ENCODE data around the gene AOAH.
"Not testable (repeated sequence)": the region's sequence is repeated elsewhere in the genome, so short reads cannot be mapped to it uniquely, and the experiment has no call there.

Gene AOAH

GRCh38 chr7:36723291-36723690, 1.0 kb downstream of the AOAH start:
- Histone ChIP-seq H3K36me3 (no peaks in the 10 kb centered on the region), H3K27ac (peak overlapping the region; percentile 89), H3K4me3 (ENCODE audit: low read depth in 1 of 2, low read length in 1 of 2) (peak overlapping the region; percentile 65 to 70), H3K4me1 (ENCODE audit: control insufficient read depth in 1 of 2, insufficient read depth in 1 of 2, low read depth in 1 of 2, low read length in 1 of 2) (peaks cover 79% of the 10 kb centered on the region in 2 experiments), H3K9me3 (no peaks in the 10 kb centered on the region), H3K27me3 (no peaks in the 10 kb centered on the region)
- TF ChIP-seq CTCF (IDR thresholded peaks at IDR 0.05) = no peak

- Histone ChIP-seq H3K9me3 (no peaks in the 10 kb centered on the region), H3K36me3 (no peaks in the 10 kb centered on the region), H3K27me3 (no peaks in the 10 kb centered on the region), H3K4me1 (ENCODE audit: control insufficient read depth in 1 of 2, insufficient read depth in 1 of 2, low read depth in 1 of 2, low read length in 1 of 2) (peaks cover 55 to 56% of the 10 kb centered on the region in 2 experiments), H3K27ac (peak overlapping the region; percentile 87), H3K4me3 (ENCODE audit: low read depth in 1 of 2, low read length in 1 of 2) (no peak overlapping the region)
- no peak for TF ChIP-seq CTCF (IDR thresholded peaks at IDR 0.05)
These were observed 5.1 kb downstream of the AOAH start for GRCh38 chr7:36719083-36719632.

GRCh38 chr7:36717586-36717985, 6.7 kb downstream of the AOAH start:
- H3K27me3 ChIP-seq = no peaks in the 10 kb centered on the region
- TF ChIP-seq CTCF (IDR thresholded peaks at IDR 0.05) = no peak
- H3K36me3 ChIP-seq = no peaks in the 10 kb centered on the region
- H3K4me1 ChIP-seq (ENCODE audit: control insufficient read depth in 1 of 2, insufficient read depth in 1 of 2, low read depth in 1 of 2, low read length in 1 of 2) = peaks cover 39 to 55% of the 10 kb centered on the region in 2 experiments
- H3K27ac ChIP-seq = peak overlapping the region; percentile 87
- peak overlapping the region in 1 of 2 experiments; percentile 32 for H3K4me3 ChIP-seq (ENCODE audit: low read depth in 1 of 2, low read length in 1 of 2)
- no peaks in the 10 kb centered on the region for H3K9me3 ChIP-seq

- H3K4me3 ChIP-seq (ENCODE audit: low read depth in 1 of 2, low read length in 1 of 2); H3K27me3 ChIP-seq; H3K36me3 ChIP-seq; H3K9me3 ChIP-seq: not testable (repeated sequence)
- peaks cover 31 to 47% of the 10 kb centered on the region in 2 experiments for H3K4me1 ChIP-seq (ENCODE audit: control insufficient read depth in 1 of 2, insufficient read depth in 1 of 2, low read depth in 1 of 2, low read length in 1 of 2)
- H3K27ac ChIP-seq = peak overlapping the region; percentile 87
These were observed 7.5 kb downstream of the AOAH start for GRCh38 chr7:36716802-36717201.

GRCh38 chr7:36712015-36712414, 12.3 kb downstream of the AOAH start:
- no peak for TF ChIP-seq CTCF (IDR thresholded peaks at IDR 0.05)
- H3K4me3 ChIP-seq (ENCODE audit: low read depth in 1 of 2, low read length in 1 of 2) = no peak overlapping the region
- no peaks in the 10 kb centered on the region for H3K27me3 ChIP-seq
- no peaks in the 10 kb centered on the region for H3K9me3 ChIP-seq
- H3K36me3 ChIP-seq = peaks cover 4% of the 10 kb centered on the region
- no peak overlapping the region for H3K27ac ChIP-seq
- peaks cover 2% of the 10 kb centered on the region in 2 experiments for H3K4me1 ChIP-seq (ENCODE audit: control insufficient read depth in 1 of 2, insufficient read depth in 1 of 2, low read depth in 1 of 2, low read length in 1 of 2)

GRCh38 chr7:36711256-36711655, 13.0 kb downstream of the AOAH start:
- Histone ChIP-seq H3K27ac (no peak overlapping the region), H3K9me3 (no peaks in the 10 kb centered on the region), H3K4me3 (ENCODE audit: low read depth in 1 of 2, low read length in 1 of 2) (no peak overlapping the region), H3K27me3 (no peaks in the 10 kb centered on the region), H3K4me1 (ENCODE audit: control insufficient read depth in 1 of 2, insufficient read depth in 1 of 2, low read depth in 1 of 2, low read length in 1 of 2) (no peaks in the 10 kb centered on the region), H3K36me3 (peaks cover 4% of the 10 kb centered on the region)
- TF ChIP-seq CTCF (IDR thresholded peaks at IDR 0.05) = no peak
